OCI-LY1 (cell line): Measurements from ENCODE around the gene TBC1D30.

ENCODE experiments used
- EZH2 ChIP-seq: fragments of 200-600 bp; sonication (generic), shearing (Covaris generic); IDR thresholded peaks from 2 replicates; pipeline ENCODE4 v1.8.0; 2017; ENCODE audit warnings: borderline replicate concordance, mixed run types, mild to moderate bottlenecking, antibody characterized with exemption, low read length, moderate library complexity, mixed read lengths
- TF ChIP-seq, protein P1 (sequence below): fragments of 200-600 bp; sonication (generic), shearing (Covaris generic); IDR thresholded peaks from 2 replicates; pipeline ENCODE4 v1.5.1; 2017; ENCODE audit warnings: mild to moderate bottlenecking, antibody characterized with exemption, low read length, moderate library complexity, mixed read lengths

DNA sequence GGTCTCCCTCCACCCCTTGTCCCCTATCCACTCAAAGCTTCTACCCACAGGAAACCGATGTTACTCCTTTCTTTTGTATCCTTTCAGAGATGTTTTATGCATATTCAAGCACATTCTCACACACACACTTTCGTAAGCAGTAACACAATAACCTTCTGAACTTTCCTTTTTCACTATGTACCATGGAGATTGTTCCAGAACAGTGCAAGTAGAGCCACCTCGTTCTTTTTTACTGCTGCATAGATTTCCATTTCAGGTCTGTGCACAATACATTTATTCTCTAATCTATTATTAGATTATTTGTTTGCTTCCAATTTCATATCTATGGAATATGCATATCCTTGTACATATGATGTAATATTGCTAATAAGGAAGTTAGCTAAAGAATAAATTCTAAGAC, 60.3 kb downstream of the TBC1D30 start:
- TF ChIP-seq, protein P1, sequence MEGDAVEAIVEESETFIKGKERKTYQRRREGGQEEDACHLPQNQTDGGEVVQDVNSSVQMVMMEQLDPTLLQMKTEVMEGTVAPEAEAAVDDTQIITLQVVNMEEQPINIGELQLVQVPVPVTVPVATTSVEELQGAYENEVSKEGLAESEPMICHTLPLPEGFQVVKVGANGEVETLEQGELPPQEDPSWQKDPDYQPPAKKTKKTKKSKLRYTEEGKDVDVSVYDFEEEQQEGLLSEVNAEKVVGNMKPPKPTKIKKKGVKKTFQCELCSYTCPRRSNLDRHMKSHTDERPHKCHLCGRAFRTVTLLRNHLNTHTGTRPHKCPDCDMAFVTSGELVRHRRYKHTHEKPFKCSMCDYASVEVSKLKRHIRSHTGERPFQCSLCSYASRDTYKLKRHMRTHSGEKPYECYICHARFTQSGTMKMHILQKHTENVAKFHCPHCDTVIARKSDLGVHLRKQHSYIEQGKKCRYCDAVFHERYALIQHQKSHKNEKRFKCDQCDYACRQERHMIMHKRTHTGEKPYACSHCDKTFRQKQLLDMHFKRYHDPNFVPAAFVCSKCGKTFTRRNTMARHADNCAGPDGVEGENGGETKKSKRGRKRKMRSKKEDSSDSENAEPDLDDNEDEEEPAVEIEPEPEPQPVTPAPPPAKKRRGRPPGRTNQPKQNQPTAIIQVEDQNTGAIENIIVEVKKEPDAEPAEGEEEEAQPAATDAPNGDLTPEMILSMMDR, result no peak
- TF ChIP-seq EZH2, result no peak
